Stimulated activated CD4-positive, alpha-beta T cell treated with anti-CD3 and anti-CD28 coated beads, Interleukin-2, amount 100 ng/mL, for 48 hours (primary cell): ENCODE results near the gene SYDE1.

Experiments
- DNase-seq, 2 donors: peaks; one replicate each; pipeline ENCODE4 v3.0.0-alpha.2; 2020

SYDE1 gene

GRCh38 chr19:15125232-15126067, 18.2 kb downstream of the SYDE1 start:
- DNase-seq = peak; percentile 97 to 98

GRCh38 chr19:15126131-15126910, 19.1 kb downstream of the SYDE1 start:
- no peak for DNase-seq

- no peak for DNase-seq
These were observed 21.1 kb downstream of the SYDE1 start for GRCh38 chr19:15128162-15128770.

DNA sequence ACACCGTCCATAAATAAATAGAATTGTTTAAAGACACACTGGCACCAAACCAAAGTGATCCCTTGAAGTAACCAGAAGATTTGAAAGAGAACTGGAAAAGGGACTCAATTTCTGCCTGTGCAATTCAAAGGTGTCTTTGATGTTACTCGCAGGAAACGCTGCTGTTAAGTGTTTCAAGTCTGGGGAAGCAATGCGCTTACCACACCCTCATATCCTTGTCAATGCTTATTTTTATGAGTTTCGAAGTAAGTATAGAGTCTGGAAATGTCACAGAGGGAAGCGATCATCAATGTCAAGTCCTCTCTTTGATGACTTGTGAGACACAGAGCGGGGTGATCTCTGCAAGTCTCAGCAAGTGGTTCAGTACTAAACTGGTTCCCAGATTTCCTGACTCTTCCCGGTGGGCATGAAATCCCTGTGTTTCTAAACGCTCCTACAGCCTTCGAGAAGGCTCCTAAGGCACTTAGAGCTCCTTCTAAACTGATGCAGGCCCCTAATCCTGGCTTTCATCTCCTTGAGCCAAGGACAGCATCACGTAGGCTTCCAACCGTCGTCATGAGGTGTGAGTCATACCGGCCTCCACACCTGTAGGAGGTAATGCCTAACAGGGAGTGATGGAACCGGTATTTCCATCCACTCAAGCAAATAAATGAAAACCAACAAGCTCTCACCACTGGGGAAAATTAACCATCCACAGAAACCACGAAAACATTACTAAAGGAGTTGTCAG, 22.8 kb downstream of the SYDE1 start:
- peak in 1 of 2 donors; percentile 13 for DNase-seq

GRCh38 chr19:15136234-15136954, 29.2 kb downstream of the SYDE1 start:
- no peak for DNase-seq

- DNase-seq = no peak
These were observed 30.6 kb downstream of the SYDE1 start for GRCh38 chr19:15137777-15138176.

GRCh38 chr19:15138427-15138826, 31.2 kb downstream of the SYDE1 start:
- DNase-seq = no peak

DNA sequence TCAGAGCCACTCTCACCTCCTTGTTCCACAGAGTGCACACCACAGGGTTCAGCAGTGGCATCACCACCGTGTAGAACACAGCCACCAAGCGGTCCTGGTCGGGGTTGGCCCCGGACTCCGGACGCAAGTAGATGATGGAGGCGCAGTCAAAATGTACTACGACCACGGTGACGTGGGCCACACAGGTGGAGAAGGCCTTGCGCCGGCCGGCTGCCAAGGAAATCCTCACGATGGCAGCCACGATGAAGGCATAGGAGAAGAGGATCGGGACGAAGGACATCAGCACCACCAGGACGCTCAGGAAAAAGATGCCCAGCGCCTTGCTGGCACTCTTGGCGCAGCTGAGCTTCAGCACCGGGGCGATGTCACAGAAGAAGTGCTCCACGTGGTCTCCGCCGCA, 33.9 kb downstream of the SYDE1 start:
- no peak for DNase-seq

GRCh38 chr19:15142313-15142712, 35.1 kb downstream of the SYDE1 start:
- no peak for DNase-seq

GRCh38 chr19:15144046-15144646, 36.9 kb downstream of the SYDE1 start:
- DNase-seq = no peak

- no peak for DNase-seq
These were observed 39.9 kb downstream of the SYDE1 start for GRCh38 chr19:15147090-15147489.

- no peak for DNase-seq
These were observed 42.5 kb downstream of the SYDE1 start for GRCh38 chr19:15149737-15150136.

DNA sequence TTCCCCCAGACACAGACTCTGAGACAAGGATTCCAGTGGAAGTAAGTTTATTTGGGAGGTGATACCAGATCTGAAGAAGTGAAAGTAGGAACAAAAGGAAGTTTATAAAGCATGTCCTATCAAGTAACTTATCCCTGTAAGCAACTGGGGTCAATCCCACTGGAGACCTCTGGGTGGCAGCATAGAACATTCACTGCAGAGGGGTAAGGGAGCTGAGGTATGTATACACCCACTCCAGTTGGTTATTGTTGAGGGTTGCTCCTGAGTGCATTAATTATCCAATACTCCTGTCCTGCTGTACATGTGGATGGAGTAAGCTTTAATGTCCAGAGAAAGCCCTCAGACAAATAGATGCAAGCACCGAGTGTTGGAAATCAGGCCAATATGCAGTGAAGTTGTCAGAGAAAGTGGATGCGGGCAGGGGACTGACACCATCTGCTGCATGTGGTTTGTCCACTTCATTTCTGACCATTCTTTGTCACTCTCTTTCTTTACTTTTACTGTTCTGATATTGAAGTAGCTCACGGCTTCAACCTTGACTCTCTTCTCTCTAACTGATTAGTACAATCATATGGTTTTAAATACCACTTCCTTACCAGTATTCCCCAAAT, 46.9 kb downstream of the SYDE1 start:
- DNase-seq = peak; percentile 21 to 39

DNA sequence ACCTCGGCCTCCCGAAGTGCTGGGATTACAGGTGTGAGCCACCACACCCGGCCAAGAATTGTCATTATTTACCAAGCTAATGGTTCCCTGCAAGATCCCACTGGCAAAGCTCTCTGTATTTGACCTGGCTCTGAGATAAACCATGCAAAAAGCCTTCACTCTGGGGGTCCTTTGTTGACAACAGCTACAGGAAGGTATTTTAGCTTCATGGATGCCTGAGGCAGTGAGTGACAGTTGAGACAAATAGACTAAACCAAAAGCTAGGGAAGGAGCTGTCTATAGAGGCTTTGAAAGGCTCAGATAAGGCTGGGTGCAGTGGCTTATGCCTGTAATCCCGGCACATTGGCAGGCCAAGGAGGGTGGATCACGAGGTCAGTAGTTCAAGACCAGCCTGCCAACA, 48.1 kb downstream of the SYDE1 start:
- DNase-seq = no peak

- no peak for DNase-seq
These were observed 49.2 kb downstream of the SYDE1 start for GRCh38 chr19:15156391-15156790.

- DNase-seq = no peak
These were observed 52.0 kb downstream of the SYDE1 start for GRCh38 chr19:15159251-15159650.

DNA sequence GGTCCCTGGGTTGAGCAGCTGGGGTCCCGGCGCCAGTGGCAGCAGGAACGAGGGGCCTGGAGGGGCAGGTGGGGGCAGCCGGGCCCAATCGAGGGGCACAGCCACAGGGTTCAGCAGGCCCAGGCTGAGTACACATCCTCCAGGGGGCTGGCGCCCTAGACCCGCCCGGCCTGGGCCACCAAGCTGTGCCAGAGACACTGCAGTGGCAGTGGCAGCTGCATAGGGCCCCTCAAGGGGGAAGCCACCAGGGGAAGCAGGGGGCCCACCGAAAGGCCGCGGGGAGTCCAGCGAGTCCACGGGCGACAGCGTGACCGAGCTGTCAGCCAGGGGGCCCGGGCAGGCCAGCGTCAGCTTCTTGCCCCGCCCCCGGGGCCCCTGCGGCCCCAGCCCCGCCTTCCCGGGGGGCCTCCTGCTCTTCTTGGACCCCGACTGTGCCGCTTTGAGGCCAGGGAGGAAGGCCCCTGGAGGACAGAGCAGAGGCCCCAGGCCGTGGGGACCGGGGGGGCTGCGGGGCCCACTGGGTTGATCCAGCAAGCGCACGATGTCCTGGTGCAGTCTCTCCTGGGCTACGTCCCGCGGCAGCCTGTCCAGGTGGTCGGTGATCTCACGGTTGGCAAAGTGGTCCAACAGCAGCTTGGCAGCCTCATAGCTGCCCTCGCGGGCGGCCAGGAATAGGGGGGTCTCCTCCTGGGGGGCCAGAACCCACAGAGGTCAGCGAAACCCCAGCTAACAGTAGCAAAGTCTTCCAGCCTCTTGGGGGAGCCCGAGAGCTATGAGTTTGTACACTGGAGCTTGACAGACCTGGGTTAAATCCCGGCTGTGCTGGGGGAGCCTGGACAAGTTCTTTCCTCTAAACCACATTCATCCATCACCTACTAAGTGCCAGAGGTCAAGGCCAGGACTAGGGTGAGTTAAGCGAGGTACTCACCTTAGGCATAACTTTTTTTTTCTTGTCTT, 54.1 kb downstream of the SYDE1 start:
- no peak for DNase-seq
